Keratinocyte (primary cell): ENCODE results near the gene PCNX1.

Experiments
- EZH2 ChIP-seq: IDR thresholded peaks from one replicate; pipeline ENCODE4 v1.6.1; 2012; ENCODE audit warnings: inconsistent platforms, mild to moderate bottlenecking, low read length, moderate library complexity
- TF ChIP-seq, protein P1 (sequence below), 3 experiments: IDR thresholded peaks in 1 of 3; conservative IDR thresholded peaks in 1 of 3; optimal IDR thresholded peaks in 1 of 3; 2 replicates in 2 of 3; 3 replicates in 1 of 3; pipeline versions ENCODE3 to v1.5.1; 2011; ENCODE audit warnings: low read length in 3 of 3, mild to moderate bottlenecking in 3 of 3, moderate library complexity in 2 of 3, control low read depth in 1 of 3, inconsistent platforms in 1 of 3; ENCODE audit not compliant: insufficient read depth in 2 of 3; ENCODE audit errors: extremely low read depth in 1 of 3

- TF ChIP-seq, protein P1, sequence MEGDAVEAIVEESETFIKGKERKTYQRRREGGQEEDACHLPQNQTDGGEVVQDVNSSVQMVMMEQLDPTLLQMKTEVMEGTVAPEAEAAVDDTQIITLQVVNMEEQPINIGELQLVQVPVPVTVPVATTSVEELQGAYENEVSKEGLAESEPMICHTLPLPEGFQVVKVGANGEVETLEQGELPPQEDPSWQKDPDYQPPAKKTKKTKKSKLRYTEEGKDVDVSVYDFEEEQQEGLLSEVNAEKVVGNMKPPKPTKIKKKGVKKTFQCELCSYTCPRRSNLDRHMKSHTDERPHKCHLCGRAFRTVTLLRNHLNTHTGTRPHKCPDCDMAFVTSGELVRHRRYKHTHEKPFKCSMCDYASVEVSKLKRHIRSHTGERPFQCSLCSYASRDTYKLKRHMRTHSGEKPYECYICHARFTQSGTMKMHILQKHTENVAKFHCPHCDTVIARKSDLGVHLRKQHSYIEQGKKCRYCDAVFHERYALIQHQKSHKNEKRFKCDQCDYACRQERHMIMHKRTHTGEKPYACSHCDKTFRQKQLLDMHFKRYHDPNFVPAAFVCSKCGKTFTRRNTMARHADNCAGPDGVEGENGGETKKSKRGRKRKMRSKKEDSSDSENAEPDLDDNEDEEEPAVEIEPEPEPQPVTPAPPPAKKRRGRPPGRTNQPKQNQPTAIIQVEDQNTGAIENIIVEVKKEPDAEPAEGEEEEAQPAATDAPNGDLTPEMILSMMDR (optimal IDR thresholded peaks at IDR 0.05 in 1 of 3, IDR thresholded peaks at IDR 0.05 in 1 of 3, conservative IDR thresholded peaks at IDR 0.05 in 1 of 3; ENCODE audit: extremely low read depth in 1 of 3, insufficient read depth in 2 of 3, low read length in 3 of 3): no peak
- no peak for TF ChIP-seq EZH2
Measured at GRCh38 chr14:71031000-71031399, 123.7 kb downstream of the PCNX1 start.
